ENCODE measurements around the gene BCAR3. TPM values are rescaled to one million over a fixed set of nuclear protein-coding genes. Genes with fewer than 3 reads are reported as not detected.

The BCAR3 gene
- total and polyA plus RNA-seq, 8 donors: 15.5 to 26.0 (median 18.9) TPM

DNA sequence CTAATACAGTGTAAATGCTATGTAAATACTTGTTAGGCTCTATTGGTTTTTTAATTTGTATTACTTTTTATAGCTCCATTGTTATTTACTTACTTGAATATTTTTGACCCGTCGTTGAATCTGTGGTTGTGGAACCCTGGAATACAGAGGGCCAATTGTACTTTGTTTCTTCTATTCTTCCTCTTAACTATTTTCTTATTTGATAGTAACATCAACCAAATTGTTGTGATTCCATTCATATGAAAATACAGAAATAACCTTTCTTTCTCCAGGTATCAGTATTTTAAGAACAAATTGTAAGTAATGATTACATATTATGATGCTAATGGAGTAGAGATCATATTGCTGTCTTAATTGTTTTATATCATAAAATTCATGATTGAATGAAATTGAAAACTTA is 160.0 kb downstream of the BCAR3 start:
- intact Hi-C loops (cut with DNase I): no loop called here
- Histone ChIP-seq H3K9me3 (no peaks in the 10 kb centered on the region), H3K27ac (no peak overlapping the region), H3K4me1 (peaks cover 0 to 6% of the 10 kb centered on the region in 2 donors), H3K4me3 (no peak overlapping the region), H3K27me3 (no peaks in the 10 kb centered on the region), H3K36me3 (no peaks in the 10 kb centered on the region)
- ATAC-seq: no peak
- DNase-seq: no peak
- TF ChIP-seq, protein P1, sequence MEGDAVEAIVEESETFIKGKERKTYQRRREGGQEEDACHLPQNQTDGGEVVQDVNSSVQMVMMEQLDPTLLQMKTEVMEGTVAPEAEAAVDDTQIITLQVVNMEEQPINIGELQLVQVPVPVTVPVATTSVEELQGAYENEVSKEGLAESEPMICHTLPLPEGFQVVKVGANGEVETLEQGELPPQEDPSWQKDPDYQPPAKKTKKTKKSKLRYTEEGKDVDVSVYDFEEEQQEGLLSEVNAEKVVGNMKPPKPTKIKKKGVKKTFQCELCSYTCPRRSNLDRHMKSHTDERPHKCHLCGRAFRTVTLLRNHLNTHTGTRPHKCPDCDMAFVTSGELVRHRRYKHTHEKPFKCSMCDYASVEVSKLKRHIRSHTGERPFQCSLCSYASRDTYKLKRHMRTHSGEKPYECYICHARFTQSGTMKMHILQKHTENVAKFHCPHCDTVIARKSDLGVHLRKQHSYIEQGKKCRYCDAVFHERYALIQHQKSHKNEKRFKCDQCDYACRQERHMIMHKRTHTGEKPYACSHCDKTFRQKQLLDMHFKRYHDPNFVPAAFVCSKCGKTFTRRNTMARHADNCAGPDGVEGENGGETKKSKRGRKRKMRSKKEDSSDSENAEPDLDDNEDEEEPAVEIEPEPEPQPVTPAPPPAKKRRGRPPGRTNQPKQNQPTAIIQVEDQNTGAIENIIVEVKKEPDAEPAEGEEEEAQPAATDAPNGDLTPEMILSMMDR (IDR thresholded peaks at IDR 0.05): no peak

DNA sequence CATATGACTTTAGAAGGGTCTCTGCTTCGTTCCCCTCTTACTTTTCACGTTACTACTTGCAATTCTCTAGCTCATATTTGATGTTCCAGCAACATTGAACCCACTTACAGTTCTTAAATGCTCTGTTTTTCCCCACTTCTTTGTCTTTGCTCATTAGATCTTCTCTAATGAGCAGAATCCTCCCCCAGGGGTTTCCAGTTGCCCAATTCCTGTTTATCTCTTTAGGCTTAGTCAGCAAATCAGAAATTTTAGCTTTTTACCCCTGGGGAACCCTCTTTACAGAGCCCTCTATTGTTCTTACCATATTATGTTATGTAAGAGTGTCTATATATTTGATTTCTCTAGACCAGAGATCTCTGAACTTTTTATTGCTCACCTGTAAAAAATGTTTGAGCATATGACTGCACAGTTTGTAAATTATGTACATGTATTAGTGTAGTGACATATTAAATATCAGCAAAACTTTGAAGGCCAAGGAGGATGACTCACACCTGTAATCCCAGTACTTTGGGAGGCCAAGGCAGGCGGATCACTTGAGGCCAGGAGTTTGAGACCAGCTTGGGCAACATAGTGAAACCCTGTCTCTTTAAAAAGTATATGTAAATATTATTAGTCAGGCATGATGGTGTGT is 162.3 kb downstream of the BCAR3 start:
- H3K27ac ChIP-seq: no peak overlapping the region
- DNase-seq (no peak), ATAC-seq (peak; percentile 30)
- intact Hi-C loops (cut with DNase I): no loop called here
- TF ChIP-seq, protein P1 (IDR thresholded peaks at IDR 0.05): no peak
- H3K4me3 ChIP-seq: no peak overlapping the region
- no peaks in the 10 kb centered on the region for H3K36me3 ChIP-seq
- no peaks in the 10 kb centered on the region for H3K27me3 ChIP-seq
- H3K4me1 ChIP-seq: peaks cover 0 to 6% of the 10 kb centered on the region in 2 donors
- no peaks in the 10 kb centered on the region for H3K9me3 ChIP-seq

DNA sequence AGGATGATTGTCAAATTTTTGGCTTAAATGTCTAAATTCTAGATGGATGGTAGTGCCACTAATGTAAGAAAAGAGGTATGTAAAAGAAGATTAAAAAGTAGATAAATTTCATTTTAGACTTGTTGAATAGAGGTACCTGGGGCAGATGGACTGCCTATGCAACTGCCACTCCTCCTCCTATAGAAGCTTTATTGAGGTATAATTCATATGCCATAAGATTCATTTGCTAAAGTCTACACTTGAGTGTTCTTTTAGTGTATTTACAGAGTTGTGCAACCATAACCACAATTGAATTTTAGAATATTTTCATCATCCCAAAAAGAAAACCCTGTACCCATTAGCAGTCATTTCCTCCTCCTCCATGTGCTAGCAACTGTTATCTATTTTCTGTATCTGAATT is 163.1 kb downstream of the BCAR3 start:
- DNase-seq: no peak
- intact Hi-C loops (cut with DNase I): no loop called here
- no peak overlapping the region for H3K27ac ChIP-seq
- H3K9me3 ChIP-seq: no peaks in the 10 kb centered on the region
- TF ChIP-seq, protein P1 (IDR thresholded peaks at IDR 0.05): no peak
- H3K4me3 ChIP-seq: no peak overlapping the region
- peak; percentile 26 for ATAC-seq
- no peaks in the 10 kb centered on the region for H3K36me3 ChIP-seq
- H3K27me3 ChIP-seq: no peaks in the 10 kb centered on the region
- peaks cover 0 to 6% of the 10 kb centered on the region in 2 donors for H3K4me1 ChIP-seq

DNA sequence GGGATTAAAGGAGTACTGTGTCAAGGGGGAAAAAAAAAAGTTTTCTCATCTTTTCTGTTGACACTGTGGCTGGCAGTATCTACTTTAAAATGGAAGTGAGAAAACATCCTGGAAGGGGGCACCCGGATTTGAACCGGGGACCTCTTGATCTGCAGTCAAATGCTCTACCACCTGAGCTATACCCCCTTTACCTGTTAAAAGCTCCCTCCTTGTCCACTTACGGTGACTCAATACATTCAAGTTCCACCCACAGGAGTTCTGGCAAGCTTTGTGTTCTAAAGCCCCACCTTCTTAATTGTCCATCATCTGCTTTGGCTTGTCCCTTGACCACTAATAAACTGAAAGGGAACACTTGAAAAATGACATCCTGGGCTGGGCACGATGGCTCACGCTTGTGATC is 165.5 kb downstream of the BCAR3 start:
- H3K27ac ChIP-seq: no peak overlapping the region
- peaks cover 0 to 6% of the 10 kb centered on the region in 2 donors for H3K4me1 ChIP-seq
- no peak overlapping the region for H3K4me3 ChIP-seq
- DNase-seq (no peak), ATAC-seq (no peak)
- intact Hi-C loops (cut with DNase I): no loop called here
- TF ChIP-seq, protein P1 (IDR thresholded peaks at IDR 0.05): no peak
- H3K36me3 ChIP-seq: no peaks in the 10 kb centered on the region
- no peaks in the 10 kb centered on the region for H3K27me3 ChIP-seq
- H3K9me3 ChIP-seq: no peaks in the 10 kb centered on the region

Other genes with a start within 250 kb of the BCAR3 start
- 10 to 100 TPM; 26.9 to 50.5 TPM for gene FNBP1L, start 233.7 kb downstream of the BCAR3 start, total RNA-seq
- 100 to 1,000 TPM; 104 to 126 (median 119) TPM for gene FNBP1L, start 233.7 kb downstream of the BCAR3 start, polyA plus RNA-seq (ENCODE audit: insufficient read length in 6 of 6)
- 10 to 100 TPM; 35.0 to 45.3 TPM for gene DNTTIP2, start 197.4 kb upstream of the BCAR3 start, total RNA-seq
- gene DNTTIP2, start 197.4 kb upstream of the BCAR3 start, polyA plus RNA-seq (ENCODE audit: insufficient read length in 6 of 6): 10 to 100 TPM; 56.3 to 65.1 (median 59.7) TPM
- 10 to 100 TPM; 21.8 to 35.0 TPM for gene GCLM, start 227.6 kb upstream of the BCAR3 start, total RNA-seq
- 10 to 100 TPM in 5 of 6 donors, 1 to 10 TPM in 1; 9.0 to 12.2 (median 10.5) TPM for gene GCLM, start 227.6 kb upstream of the BCAR3 start, polyA plus RNA-seq (ENCODE audit: insufficient read length in 6 of 6)